HepG2 (cell line): ENCODE data around the gene CHST12. TPM values are rescaled to one million over a fixed set of nuclear protein-coding genes. Genes with fewer than 3 reads are reported as not detected.

Experiments used
- CHD2 ChIP-seq: IDR thresholded peaks from 2 replicates; pipeline ENCODE4 v1.6.1; 2011; ENCODE audit warnings: low read depth, low read length, improper control_type of control experiment
- DZIP1 ChIP-seq: sonication (generic); formaldehyde crosslinking; IDR thresholded peaks from 2 replicates; pipeline ENCODE4 v1.5.0; 2020; ENCODE audit warnings: mild to moderate bottlenecking, missing genetic modification reagents
- EP300 ChIP-seq, 3 experiments: sonication (generic) in 1 of 3; formaldehyde crosslinking in 1 of 3; IDR thresholded peaks; 2 replicates each; pipeline versions ENCODE4 v1.5.1 to v1.6.1; 2011 to 2020; ENCODE audit warnings: low read depth in 2 of 3, low read length in 2 of 3, borderline replicate concordance in 1 of 3, improper control_type of control experiment in 1 of 3, mild to moderate bottlenecking in 1 of 3, missing genetic modification reagents in 1 of 3, moderate library complexity in 1 of 3
- GMEB1 ChIP-seq: sonication (generic); formaldehyde crosslinking; IDR thresholded peaks from 2 replicates; pipeline ENCODE4 v1.5.1; 2020; ENCODE audit warnings: missing genetic modification reagents, mild to moderate bottlenecking, borderline replicate concordance
- IKZF5 ChIP-seq: IDR thresholded peaks from 2 replicates; pipeline ENCODE4 v1.6.1; 2018; ENCODE audit warnings: missing genetic modification reagents, mild to moderate bottlenecking, missing compliant biosample characterization
- JARID2 ChIP-seq: sonication (generic); formaldehyde crosslinking; IDR thresholded peaks from 2 replicates; pipeline ENCODE4 v1.8.1; 2023; ENCODE audit warnings: missing genetic modification reagents, inconsistent platforms; ENCODE audit not compliant: insufficient replicate concordance
- MYC ChIP-seq: sonication (generic); formaldehyde crosslinking; IDR thresholded peaks from 2 replicates; pipeline ENCODE4 v1.9.0; 2021; ENCODE audit warnings: missing genetic modification reagents, borderline replicate concordance
- RELA ChIP-seq: sonication (generic); formaldehyde crosslinking; IDR thresholded peaks from 2 replicates; pipeline ENCODE4 v1.4.0; 2020; ENCODE audit warnings: missing genetic modification reagents
- RFX1 ChIP-seq: fragments of 450-650 bp; IDR thresholded peaks from 2 replicates; pipeline ENCODE4 v1.6.1; 2017
- SALL2 ChIP-seq: sonication (generic); formaldehyde crosslinking; IDR thresholded peaks from 2 replicates; pipeline ENCODE4 v1.8.1; 2023; ENCODE audit warnings: mild to moderate bottlenecking, missing genetic modification reagents, inconsistent platforms
- SOX6 ChIP-seq, 2 experiments: fragments of 450-650 bp in 1 of 2; sonication (generic) in 1 of 2; formaldehyde crosslinking in 1 of 2; IDR thresholded peaks; 2 replicates each; pipeline versions ENCODE4 v1.4.0 to v1.6.1; 2017 to 2020; ENCODE audit warnings: antibody characterized with exemption in 1 of 2, mild to moderate bottlenecking in 1 of 2, missing genetic modification reagents in 1 of 2
- TFDP2 ChIP-seq: sonication (generic); formaldehyde crosslinking; IDR thresholded peaks from 2 replicates; pipeline ENCODE4 v1.4.0; 2020; ENCODE audit warnings: missing genetic modification reagents
- ZBTB8A ChIP-seq: sonication (generic); formaldehyde crosslinking; IDR thresholded peaks from 2 replicates; pipeline ENCODE4 v1.4.0; 2020; ENCODE audit warnings: mild to moderate bottlenecking, low read depth, missing genetic modification reagents, borderline replicate concordance
- ZFP91 ChIP-seq: sonication (generic); formaldehyde crosslinking; IDR thresholded peaks from 2 replicates; pipeline ENCODE4 v1.9.0; 2022; ENCODE audit warnings: missing genetic modification reagents, mild to moderate bottlenecking, borderline replicate concordance
- ZNF367 ChIP-seq: sonication (generic); formaldehyde crosslinking; IDR thresholded peaks from 2 replicates; pipeline ENCODE4 v1.4.0; 2020; ENCODE audit warnings: missing genetic modification reagents, borderline replicate concordance
- ZNF670 ChIP-seq: sonication (generic); formaldehyde crosslinking; IDR thresholded peaks from 2 replicates; pipeline ENCODE4 v1.8.0; 2022; ENCODE audit warnings: mild to moderate bottlenecking, missing genetic modification reagents, borderline replicate concordance
- ZNF784 ChIP-seq: sonication (generic); formaldehyde crosslinking; IDR thresholded peaks from 2 replicates; pipeline ENCODE4 v1.5.1; 2020; ENCODE audit warnings: missing genetic modification reagents, mild to moderate bottlenecking, borderline replicate concordance
- polyA plus RNA-seq, 8 experiments: library from polyadenylated mRNA; depleted of rRNA in 3 of 8; stranded (reverse) in 7 of 8; unstranded in 1 of 8; fragments of >200 nt; fragmentation: Illumina TruSeq in 4 of 8; extraction: Trizol in 4 of 8; gene quantifications; 2 replicates each; pipeline versions ENCODE4 v1.2.1 to v1.2.3, GENCODE V29; 2011 to 2016; ENCODE audit warnings: low read depth in 4 of 8, missing spikeins in 1 of 8, mixed read lengths in 1 of 8; ENCODE audit not compliant: insufficient read depth in 1 of 8
- total RNA-seq, 5 experiments: library from RNA; depleted of rRNA; stranded (reverse); fragments of >200 nt; fragmentation: Illumina TruSeq; extraction: Trizol; gene quantifications; 2 replicates each; pipeline ENCODE4 v1.2.3, GENCODE V29; 2016; ENCODE audit warnings: low read depth in 1 of 5

The CHST12 gene
- total and polyA plus RNA-seq, 2 of the 13 experiments (the other 11 are each of a cell fraction or from before 2014, with no cell fraction given) = 6.4 to 15.8 TPM

- TF ChIP-seq MYC (CRISPR knock-in tag) = peak; percentile 83; the same call in 1 of the 2 replicates
- TF ChIP-seq GMEB1 (CRISPR knock-in tag) = peak; percentile 58; the same call in 1 of the 2 replicates
- TF ChIP-seq JARID2 (CRISPR knock-in tag) = no peak
- peak; percentile 88 for TF ChIP-seq CHD2
- TF ChIP-seq ZNF670 (CRISPR knock-in tag) = 0 out of 2 replicates have a peak, but pooled peaks have one; percentile 26
- TF ChIP-seq IKZF5 = 0 out of 2 replicates have a peak, but pooled peaks have one; percentile 40
- no peak for TF ChIP-seq SALL2 (CRISPR knock-in tag)
- no peak for TF ChIP-seq SOX6 (IDR thresholded peaks at IDR 0.05)
- peak; percentile 42; the same call in 1 of the 2 replicates for TF ChIP-seq SOX6 (CRISPR knock-in tag; IDR thresholded peaks at IDR 0.05)
- no peak for TF ChIP-seq ZBTB8A (CRISPR knock-in tag)
- peak; percentile 72 for TF ChIP-seq TFDP2
- 0 out of 2 replicates have a peak, but pooled peaks have one; percentile 48 for TF ChIP-seq ZFP91 (CRISPR knock-in tag)
- TF ChIP-seq EP300 (IDR thresholded peaks at IDR 0.05; ENCODE audit: low read depth in 2 of 2, low read length in 2 of 2) = no peak
- TF ChIP-seq EP300 (CRISPR knock-in tag; IDR thresholded peaks at IDR 0.05; ENCODE audit: borderline replicate concordance) = no peak
- 0 out of 2 replicates have a peak, but pooled peaks have one; percentile 75 for TF ChIP-seq DZIP1 (CRISPR knock-in tag)
- TF ChIP-seq ZNF367 (CRISPR knock-in tag) = no peak
- no peak for TF ChIP-seq RELA (CRISPR knock-in tag)
- TF ChIP-seq ZNF784 (CRISPR knock-in tag) = peak; percentile 54; the same call in 1 of the 2 replicates
- no peak for TF ChIP-seq RFX1
Observed at GRCh38 chr7:2403014-2403717, at the start of gene CHST12 (continued).
